Endothelial cell of umbilical vein (primary cell): ENCODE data around the gene MYH16. TPM values are rescaled to one million over a fixed set of nuclear protein-coding genes. Genes with fewer than 3 reads are reported as not detected.

Experiments
- BruUV-seq: library from RNA; stranded (reverse); fragments of 400-500 nt; replicated peaks from 2 replicates; lab custom pipeline; 2021; lab: Mats Ljungman, UMichigan
- CTCF ChIA-PET: fragments of 300-600, 350-600 bp; sonication (Branson Sonifier 250); formaldehyde crosslinking; loops from one replicate; lab custom pipeline; 2021; ENCODE audit warnings: antibody characterized with exemption, inconsistent platforms; lab: Charles Lee
- POLR2A ChIA-PET: fragments of 300-600, 350-600 bp; sonication (Branson Sonifier 250); formaldehyde crosslinking; loops from one replicate; lab custom pipeline; 2021; ENCODE audit warnings: antibody characterized with exemption, inconsistent platforms; lab: Charles Lee
- DNase-seq: peaks from one replicate; pipeline ENCODE4 v3.0.0-alpha.2; 2011; ENCODE audit warnings: low read depth, low spot score
- FAIRE-seq: peaks from 2 replicates; lab custom pipeline; 2011; peaks lifted over from hg19 to GRCh38; lab: Jason Lieb, UNC
- H2AFZ ChIP-seq: 2 replicates; pipeline ENCODE4 v1.6.0; 2012; ENCODE audit warnings: low read depth, low read length, control low read depth, inconsistent platforms
- H3K27ac ChIP-seq: 2 replicates; pipeline ENCODE4 v1.5.1; 2011; ENCODE audit warnings: low read depth, mild to moderate bottlenecking, control low read depth, low read length, moderate library complexity; ENCODE audit not compliant: insufficient read depth
- H3K27me3 ChIP-seq, 2 experiments: 2 replicates each; pipeline versions ENCODE4 v1.6.0 to v1.6.1; 2011; ENCODE audit warnings: low read length in 2 of 2, mixed read lengths in 1 of 2; ENCODE audit not compliant: control insufficient read depth in 2 of 2, insufficient read depth in 2 of 2
- H3K36me3 ChIP-seq, 2 experiments: 2 replicates in 1 of 2; 3 replicates in 1 of 2; pipeline ENCODE4 v1.5.1; 2011; ENCODE audit warnings: low read length in 2 of 2, mild to moderate bottlenecking in 1 of 2, moderate library complexity in 1 of 2; ENCODE audit not compliant: control insufficient read depth in 2 of 2, insufficient read depth in 2 of 2; ENCODE audit errors: extremely low read depth in 1 of 2
- H3K4me1 ChIP-seq: 3 replicates; pipeline ENCODE4 v1.5.1; 2011; ENCODE audit warnings: mild to moderate bottlenecking, low read length; ENCODE audit not compliant: control insufficient read depth, insufficient read depth; ENCODE audit errors: extremely low read depth
- H3K4me2 ChIP-seq: 2 replicates; pipeline ENCODE4 v1.6.1; 2011; ENCODE audit warnings: low read length, control low read depth, mixed read lengths; ENCODE audit not compliant: insufficient read depth
- H3K4me3 ChIP-seq, 3 experiments: fragments of 200-600 bp in 1 of 3; sonication (generic), shearing (Covaris generic) in 1 of 3; replicated peaks in 1 of 3; 2 replicates each; pipeline ENCODE4 v1.5.1; 2011 to 2016; ENCODE audit warnings: control low read depth in 3 of 3, low read length in 3 of 3, mild to moderate bottlenecking in 2 of 3, inconsistent platforms in 1 of 3, low read depth in 1 of 3, moderate library complexity in 1 of 3; ENCODE audit not compliant: insufficient read depth in 1 of 3
- H3K79me2 ChIP-seq: 2 replicates; pipeline ENCODE4 v1.6.0; 2012; ENCODE audit warnings: low read length, inconsistent platforms; ENCODE audit not compliant: control insufficient read depth, insufficient read depth
- H3K9ac ChIP-seq: replicated peaks from 2 replicates; pipeline ENCODE3; 2011; ENCODE audit warnings: low read length, control low read depth; ENCODE audit not compliant: insufficient read depth; ENCODE audit errors: extremely low read depth
- H3K9me1 ChIP-seq: replicated peaks from 3 replicates; pipeline ENCODE4 v1.6.0; 2011; ENCODE audit warnings: mild to moderate bottlenecking, low read length; ENCODE audit not compliant: control insufficient read depth, insufficient read depth; ENCODE audit errors: extremely low read depth
- H3K9me3 ChIP-seq: replicated peaks from 2 replicates; pipeline ENCODE4 v1.5.1; 2012; ENCODE audit warnings: low read length, inconsistent platforms; ENCODE audit not compliant: control insufficient read depth, insufficient read depth
- H4K20me1 ChIP-seq: replicated peaks from 2 replicates; pipeline ENCODE3; 2011; ENCODE audit warnings: mild to moderate bottlenecking, low read length; ENCODE audit not compliant: control insufficient read depth, insufficient read depth; ENCODE audit errors: extremely low read depth
- EZH2 ChIP-seq: IDR thresholded peaks from 2 replicates; pipeline ENCODE4 v1.6.1; 2012; ENCODE audit warnings: borderline replicate concordance, low read depth, mild to moderate bottlenecking, moderate library complexity, low read length, inconsistent platforms; ENCODE audit not compliant: severe bottlenecking
- FOS ChIP-seq: IDR thresholded peaks from 2 replicates; pipeline ENCODE4 v1.6.1; 2011; ENCODE audit warnings: mild to moderate bottlenecking, low read length, moderate library complexity, borderline replicate concordance; ENCODE audit not compliant: insufficient read depth
- GATA2 ChIP-seq: IDR thresholded peaks from 2 replicates; pipeline ENCODE4 v1.7.0; 2011; ENCODE audit warnings: low read depth, mild to moderate bottlenecking, moderate library complexity, mixed read lengths, low read length; ENCODE audit not compliant: insufficient read length, insufficient read depth
- JUN ChIP-seq: IDR thresholded peaks from 2 replicates; pipeline ENCODE4 v1.6.1; 2011; ENCODE audit warnings: borderline replicate concordance, low read depth; ENCODE audit not compliant: insufficient read length, insufficient read depth
- MYC ChIP-seq: IDR thresholded peaks from one replicate; pipeline ENCODE4 v1.6.1; 2011; ENCODE audit warnings: mild to moderate bottlenecking, low read depth, low read length
- POLR2A ChIP-seq: IDR thresholded peaks from 2 replicates; pipeline ENCODE4 v1.6.1; 2012; ENCODE audit warnings: low read depth, mild to moderate bottlenecking, control low read depth, low read length
- POLR2AphosphoS5 ChIP-seq: IDR thresholded peaks from 2 replicates; pipeline ENCODE4 v1.6.1; 2012; ENCODE audit warnings: low read depth, mild to moderate bottlenecking, control low read depth, low read length, moderate library complexity; ENCODE audit not compliant: insufficient read depth
- dilution Hi-C: fragments of 300-500 bp; cut with MboI; formaldehyde crosslinking; loops from one replicate; pipeline ENCODE4 v1.15.0; 2019; ENCODE audit warnings: low sequenced_read_pairs; ENCODE audit not compliant: extremely low pct_ligation_motif_present
- intact Hi-C: fragments of 100-400 bp; cut with micrococcal nuclease; formaldehyde crosslinking; loops from one replicate; pipeline ENCODE4 v1.10.0; 2022
- polyA plus RNA-seq, 4 experiments: library from polyadenylated mRNA; depleted of rRNA in 3 of 4; stranded (reverse) in 3 of 4; unstranded in 1 of 4; fragments of >200 nt; gene quantifications; 2 replicates each; pipeline versions ENCODE4 v1.2.1 to v1.2.3, GENCODE V29; 2011 to 2012; ENCODE audit warnings: missing spikeins in 1 of 4
- total RNA-seq: library from RNA; stranded (reverse); gene quantifications from 2 replicates; pipeline ENCODE4 v1.2.3, GENCODE V29; 2021
- TF ChIP-seq, protein P1 (sequence below), 2 donors: IDR thresholded peaks; 1 replicate in 1 of 2; 2 replicates in 1 of 2; pipeline ENCODE4 v1.5.1; 2011; ENCODE audit warnings: low read length in 2 of 2, mild to moderate bottlenecking in 2 of 2, moderate library complexity in 2 of 2, control low read depth in 1 of 2, inconsistent platforms in 1 of 2, low read depth in 1 of 2; ENCODE audit not compliant: insufficient read depth in 1 of 2; ENCODE audit errors: extremely low read depth in 1 of 2

The MYH16 gene
- total and polyA plus RNA-seq, 2 donors (not counting 3 experiments of a cell fraction or from before 2014, with no cell fraction given): 0.01 to 0.11 TPM

DNA sequence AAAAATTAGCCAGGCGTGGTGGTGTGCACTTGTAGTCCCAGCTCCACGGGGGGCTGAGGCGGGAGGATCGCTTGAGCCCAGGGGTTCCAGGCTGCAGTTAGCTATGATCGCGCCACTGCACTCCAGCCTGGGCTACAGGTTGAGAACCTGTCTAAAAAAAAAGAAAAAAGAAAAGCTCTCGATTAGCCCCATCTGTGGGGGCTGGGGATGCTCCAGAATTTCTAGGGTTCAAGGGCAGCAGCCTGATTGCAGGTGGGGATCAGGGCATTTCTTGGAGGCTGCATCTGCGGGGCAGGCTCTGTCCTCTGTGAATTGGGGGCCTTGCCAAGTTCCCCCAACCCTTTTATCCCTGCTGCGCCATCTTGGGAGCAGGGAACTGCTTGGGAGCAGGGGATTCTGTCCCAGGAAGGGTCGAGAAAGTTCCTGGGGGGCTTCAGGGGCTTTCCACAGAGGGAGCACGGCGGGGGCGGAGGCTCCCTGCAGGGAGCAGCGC, 52.4 kb downstream of the MYH16 start:
- H3K79me2 ChIP-seq: peaks cover 40% of the 10 kb centered on the region
- H3K27me3 ChIP-seq: no peaks in the 10 kb centered on the region
- ChIA-PET POLR2A (interaction anchor here (0.9 kb wide), 1 partner anchor 295 kb away, joined by 4 read pairs; no protein-coding TSS in a partner anchor), CTCF (interaction anchor here (2.3 kb wide), 1 partner anchor 285 kb away, joined by 13 read pairs; no protein-coding TSS in a partner anchor)
- H4K20me1 ChIP-seq: no peaks in the 10 kb centered on the region
- H3K9me3 ChIP-seq: no peaks in the 10 kb centered on the region
- H3K4me1 ChIP-seq: peaks cover 35% of the 10 kb centered on the region
- H3K36me3 ChIP-seq: no peaks in the 10 kb centered on the region
- peak overlapping the region; percentile 76 for H3K27ac ChIP-seq
- intact Hi-C loops (loop anchor here (2.0 to 5.0 kb wide), 2 partner anchors 182 to 1078 kb away; no protein-coding TSS in a partner anchor), dilution Hi-C loops (no loop called here)
- no peaks in the 10 kb centered on the region for H3K9me1 ChIP-seq
- H3K4me2 ChIP-seq: peak overlapping the region; percentile 97
- H3K4me3 ChIP-seq: peak overlapping the region; percentile 84 to 99 (median 94)
- FAIRE-seq: no peak
- DNase-seq: no peak
- TF ChIP-seq MYC (no peak), FOS (no peak), POLR2A (no peak), JUN (no peak), POLR2AphosphoS5 (no peak), GATA2 (no peak), EZH2 (no peak)
- TF ChIP-seq, protein P1, sequence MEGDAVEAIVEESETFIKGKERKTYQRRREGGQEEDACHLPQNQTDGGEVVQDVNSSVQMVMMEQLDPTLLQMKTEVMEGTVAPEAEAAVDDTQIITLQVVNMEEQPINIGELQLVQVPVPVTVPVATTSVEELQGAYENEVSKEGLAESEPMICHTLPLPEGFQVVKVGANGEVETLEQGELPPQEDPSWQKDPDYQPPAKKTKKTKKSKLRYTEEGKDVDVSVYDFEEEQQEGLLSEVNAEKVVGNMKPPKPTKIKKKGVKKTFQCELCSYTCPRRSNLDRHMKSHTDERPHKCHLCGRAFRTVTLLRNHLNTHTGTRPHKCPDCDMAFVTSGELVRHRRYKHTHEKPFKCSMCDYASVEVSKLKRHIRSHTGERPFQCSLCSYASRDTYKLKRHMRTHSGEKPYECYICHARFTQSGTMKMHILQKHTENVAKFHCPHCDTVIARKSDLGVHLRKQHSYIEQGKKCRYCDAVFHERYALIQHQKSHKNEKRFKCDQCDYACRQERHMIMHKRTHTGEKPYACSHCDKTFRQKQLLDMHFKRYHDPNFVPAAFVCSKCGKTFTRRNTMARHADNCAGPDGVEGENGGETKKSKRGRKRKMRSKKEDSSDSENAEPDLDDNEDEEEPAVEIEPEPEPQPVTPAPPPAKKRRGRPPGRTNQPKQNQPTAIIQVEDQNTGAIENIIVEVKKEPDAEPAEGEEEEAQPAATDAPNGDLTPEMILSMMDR (IDR thresholded peaks at IDR 0.05; ENCODE audit: extremely low read depth in 1 of 2, insufficient read depth in 1 of 2, low read depth in 1 of 2, low read length in 2 of 2): no peak
- TSS peak; percentile 83 for BruUV-seq
- H3K9ac ChIP-seq: peak overlapping the region; percentile 98
- peak overlapping the region; percentile 85 for H2AFZ ChIP-seq
